ENCODE data around the gene PDE5A. TPM values are rescaled to one million over a fixed set of nuclear protein-coding genes. Genes with fewer than 3 reads are reported as not detected.
A peak's percentile ranks its signal among the peaks of the same experiment; 100 is the strongest.

Gene PDE5A
- polyA plus RNA-seq, 1 of the 3 experiments (the other 2 are of a cell fraction): 6.4 TPM

- 53% methylated on average over 3 of the region's 3 CpGs for WGBS (ENCODE audit: low lambda C conversion rate)
- H3K4me2 ChIP-seq: peak overlapping the region; percentile 23; the same call in 1 of the 2 replicates
- no peak overlapping the region for H2AFZ ChIP-seq (ENCODE audit: low read depth)
- H3K27ac ChIP-seq (ENCODE audit: low read depth in 2 of 2, low read length in 1 of 2): peak overlapping the region; percentile 72 to 87; a peak in 3 of 4 replicates
- no peak overlapping the region for H3K4me3 ChIP-seq (ENCODE audit: low read depth in 2 of 2, low read length in 1 of 2)
- CTCF ChIA-PET: interaction anchor here (1.4 kb wide), 1 partner anchor 478 kb away, joined by 3 read pairs; no protein-coding TSS in a partner anchor
- H4K20me1 ChIP-seq (ENCODE audit: insufficient read depth): no peaks in the 10 kb centered on the region
- DNase-seq: no peak
- POLR2A ChIA-PET: no interaction called here
- no peaks in the 10 kb centered on the region for H3K27me3 ChIP-seq (ENCODE audit: insufficient read depth)
- peak overlapping the region; percentile 12; the same call in 1 of the 2 replicates for H3K9ac ChIP-seq
- H3K79me2 ChIP-seq (ENCODE audit: insufficient read depth): no peaks in the 10 kb centered on the region
- H3F3A ChIP-seq (replicated peaks; ENCODE audit: insufficient read depth): peaks cover 37% of the 10 kb centered on the region
- no peaks in the 10 kb centered on the region for H3K9me3 ChIP-seq
- H3K36me3 ChIP-seq (replicated peaks in 1 of 2; ENCODE audit: control insufficient read depth in 1 of 2, insufficient read depth in 2 of 2, low read length in 1 of 2): peaks cover 34 to 35% of the 10 kb centered on the region in 2 experiments
- peaks cover 4 to 15% of the 10 kb centered on the region in 2 experiments; a peak in 3 of 4 replicates for H3K4me1 ChIP-seq (ENCODE audit: control insufficient read depth in 1 of 2, insufficient read depth in 2 of 2, low read depth in 1 of 2, low read length in 1 of 2)
- no peaks in the 10 kb centered on the region for H3K9me2 ChIP-seq
- TF ChIP-seq RFX5 (IDR thresholded peaks at IDR 0.05; ENCODE audit: low read length) (no peak), MAX (IDR thresholded peaks at IDR 0.05; ENCODE audit: low read depth) (no peak), CTCF (IDR thresholded peaks at IDR 0.05) (no peak), GABPA (IDR thresholded peaks at IDR 0.05; ENCODE audit: low read depth) (no peak), SMC3 (IDR thresholded peaks at IDR 0.05; ENCODE audit: low read depth, low read length) (no peak), RAD21 (IDR thresholded peaks at IDR 0.05; ENCODE audit: low read length) (no peak), TCF12 (IDR thresholded peaks at IDR 0.05) (peak; percentile 62; the same call in 1 of the 2 replicates), GATA2 (CRISPR knock-in tag; IDR thresholded peaks at IDR 0.05) (no peak), USF2 (IDR thresholded peaks at IDR 0.05; ENCODE audit: borderline replicate concordance, low read depth, low read length) (no peak), FOXM1 (IDR thresholded peaks at IDR 0.05; ENCODE audit: low read depth) (no peak; the same call in 1 of the 2 replicates), RXRA (IDR thresholded peaks at IDR 0.05; ENCODE audit: borderline replicate concordance, low read depth) (no peak), ELF1 (IDR thresholded peaks at IDR 0.05) (no peak), ZBTB33 (IDR thresholded peaks at IDR 0.05; ENCODE audit: borderline replicate concordance, low read depth) (0 out of 2 replicates have a peak, but pooled peaks have one; percentile 3), PBX3 (IDR thresholded peaks at IDR 0.05) (peak; percentile 79), SIN3A (IDR thresholded peaks at IDR 0.05; ENCODE audit: borderline replicate concordance, low read depth, low read length) (no peak), RCOR1 (IDR thresholded peaks at IDR 0.05; ENCODE audit: low read length) (no peak), CHD2 (IDR thresholded peaks at IDR 0.05; ENCODE audit: low read length, partially characterized antibody) (no peak), EP300 (IDR thresholded peaks at IDR 0.05; ENCODE audit: borderline replicate concordance in 1 of 2, low read depth in 1 of 2, low read length in 1 of 2) (peak in 1 of 2 experiments; percentile 11; a peak in 1 of 4 replicates), TAF1 (IDR thresholded peaks at IDR 0.05; ENCODE audit: borderline replicate concordance, low read depth, low read length) (no peak), NFIC (IDR thresholded peaks at IDR 0.05; ENCODE audit: borderline replicate concordance) (no peak), EZH2phosphoT487 (IDR thresholded peaks at IDR 0.05; ENCODE audit: borderline replicate concordance, low read depth) (no peak), REST (IDR thresholded peaks at IDR 0.05; ENCODE audit: low read depth, low read length) (no peak), NRF1 (IDR thresholded peaks at IDR 0.05; ENCODE audit: low read depth, low read length) (no peak)
Measured at GRCh38 chr4:119518230-119518892, 110.2 kb downstream of the PDE5A start.

Data from SK-N-SH (cell line).